RWPE2 (cell line): ENCODE results near the gene KCNMA1.

Experiments
- ATAC-seq: fragments of 200-7000 bp; cut with Tn5 transposase; 3 replicates; pipeline ENCODE4 v1.9.1; 2021; ENCODE audit warnings: low read depth
- DNase-seq: peaks from one replicate; pipeline ENCODE4 v3.0.0-alpha.2; 2020; ENCODE audit warnings: low spot score
- H3K27ac ChIP-seq: fragments of 450-650 bp; 2 replicates; pipeline ENCODE4 v1.5.1; 2017; ENCODE audit warnings: mild to moderate bottlenecking; ENCODE audit not compliant: poor library complexity, severe bottlenecking
- H3K27me3 ChIP-seq: fragments of 250-450 bp; sonication (Bioruptor Pico); 2 replicates; pipeline ENCODE4 v1.5.1; 2021; ENCODE audit warnings: mild to moderate bottlenecking, moderate library complexity; ENCODE audit not compliant: insufficient read depth, poor library complexity, severe bottlenecking
- H3K36me3 ChIP-seq: fragments of 250-450 bp; sonication (Bioruptor Pico); 2 replicates; pipeline ENCODE4 v1.5.1; 2020; ENCODE audit warnings: low read depth, mild to moderate bottlenecking, moderate library complexity
- H3K4me1 ChIP-seq: fragments of 250-450 bp; sonication (Bioruptor Pico); 2 replicates; pipeline ENCODE4 v1.5.1; 2021; ENCODE audit warnings: mild to moderate bottlenecking, moderate library complexity; ENCODE audit not compliant: insufficient read depth, poor library complexity, severe bottlenecking
- H3K4me3 ChIP-seq: fragments of 250-450 bp; sonication (Bioruptor Pico); 2 replicates; pipeline ENCODE4 v1.5.1; 2021; ENCODE audit warnings: mild to moderate bottlenecking, moderate library complexity; ENCODE audit not compliant: severe bottlenecking
- H3K9me3 ChIP-seq: fragments of 250-450 bp; sonication (Bioruptor Pico); 2 replicates; pipeline ENCODE4 v1.5.1; 2021; ENCODE audit warnings: mild to moderate bottlenecking, moderate library complexity; ENCODE audit not compliant: severe bottlenecking
- CTCF ChIP-seq: fragments of 450-650 bp; IDR thresholded peaks from one replicate; pipeline ENCODE4 v1.5.1; 2017; ENCODE audit warnings: mild to moderate bottlenecking, moderate library complexity; ENCODE audit not compliant: poor library complexity, severe bottlenecking

KCNMA1 gene

GRCh38 chr10:77361426-77361825 is 276.2 kb downstream of the KCNMA1 start:
- H3K9me3 ChIP-seq, result no peaks in the 10 kb centered on the region
- no peaks in the 10 kb centered on the region for H3K36me3 ChIP-seq
- H3K4me3 ChIP-seq, result no peak overlapping the region
- no peaks in the 10 kb centered on the region for H3K27me3 ChIP-seq
- no peak for TF ChIP-seq CTCF
- DNase-seq (no peak), ATAC-seq (no peak)
- H3K4me1 ChIP-seq, result peaks cover 16% of the 10 kb centered on the region
- H3K27ac ChIP-seq, result no peak overlapping the region

GRCh38 chr10:77360835-77361234 is 276.8 kb downstream of the KCNMA1 start:
- H3K4me3 ChIP-seq, result no peak overlapping the region
- no peak for TF ChIP-seq CTCF
- H3K9me3 ChIP-seq, result no peaks in the 10 kb centered on the region
- ATAC-seq (no peak), DNase-seq (no peak)
- H3K27me3 ChIP-seq, result no peaks in the 10 kb centered on the region
- H3K36me3 ChIP-seq, result no peaks in the 10 kb centered on the region
- no peak overlapping the region for H3K27ac ChIP-seq
- peaks cover 22% of the 10 kb centered on the region for H3K4me1 ChIP-seq

- no peaks in the 10 kb centered on the region for H3K9me3 ChIP-seq
- TF ChIP-seq CTCF, result no peak
- no peaks in the 10 kb centered on the region for H3K36me3 ChIP-seq
- ATAC-seq (no peak), DNase-seq (no peak)
- no peak overlapping the region for H3K4me3 ChIP-seq
- no peak overlapping the region for H3K27ac ChIP-seq
- no peaks in the 10 kb centered on the region for H3K27me3 ChIP-seq
- H3K4me1 ChIP-seq, result peaks cover 25% of the 10 kb centered on the region
Measured at GRCh38 chr10:77359950-77360520, 277.6 kb downstream of the KCNMA1 start.

- Histone ChIP-seq H3K36me3 (no peaks in the 10 kb centered on the region), H3K27ac (no peak overlapping the region), H3K4me1 (peaks cover 25% of the 10 kb centered on the region), H3K27me3 (no peaks in the 10 kb centered on the region), H3K4me3 (no peak overlapping the region), H3K9me3 (no peaks in the 10 kb centered on the region)
- TF ChIP-seq CTCF, result no peak
- DNase-seq, result no peak
- no peak for ATAC-seq
Measured at GRCh38 chr10:77359287-77359691, 278.3 kb downstream of the KCNMA1 start.

- no peak for DNase-seq
- no peak for ATAC-seq
- no peak for TF ChIP-seq CTCF
- H3K36me3 ChIP-seq, result no peaks in the 10 kb centered on the region
- H3K27ac ChIP-seq, result peak overlapping the region; percentile 71
- no peak overlapping the region for H3K4me3 ChIP-seq
- H3K4me1 ChIP-seq, result peaks cover 25% of the 10 kb centered on the region
- no peaks in the 10 kb centered on the region for H3K27me3 ChIP-seq
- no peaks in the 10 kb centered on the region for H3K9me3 ChIP-seq
Measured at GRCh38 chr10:77358656-77359055, 279.0 kb downstream of the KCNMA1 start.
